Activated CD4-positive, CD25-positive, alpha-beta regulatory T cell (primary cell): ENCODE measurements around the gene ST3GAL5.

Experiments used
- DNase-seq, 4 experiments: peaks; one replicate each; lab custom pipeline; 2025; lab: John Stamatoyannopoulos, UW

The ST3GAL5 gene

DNA sequence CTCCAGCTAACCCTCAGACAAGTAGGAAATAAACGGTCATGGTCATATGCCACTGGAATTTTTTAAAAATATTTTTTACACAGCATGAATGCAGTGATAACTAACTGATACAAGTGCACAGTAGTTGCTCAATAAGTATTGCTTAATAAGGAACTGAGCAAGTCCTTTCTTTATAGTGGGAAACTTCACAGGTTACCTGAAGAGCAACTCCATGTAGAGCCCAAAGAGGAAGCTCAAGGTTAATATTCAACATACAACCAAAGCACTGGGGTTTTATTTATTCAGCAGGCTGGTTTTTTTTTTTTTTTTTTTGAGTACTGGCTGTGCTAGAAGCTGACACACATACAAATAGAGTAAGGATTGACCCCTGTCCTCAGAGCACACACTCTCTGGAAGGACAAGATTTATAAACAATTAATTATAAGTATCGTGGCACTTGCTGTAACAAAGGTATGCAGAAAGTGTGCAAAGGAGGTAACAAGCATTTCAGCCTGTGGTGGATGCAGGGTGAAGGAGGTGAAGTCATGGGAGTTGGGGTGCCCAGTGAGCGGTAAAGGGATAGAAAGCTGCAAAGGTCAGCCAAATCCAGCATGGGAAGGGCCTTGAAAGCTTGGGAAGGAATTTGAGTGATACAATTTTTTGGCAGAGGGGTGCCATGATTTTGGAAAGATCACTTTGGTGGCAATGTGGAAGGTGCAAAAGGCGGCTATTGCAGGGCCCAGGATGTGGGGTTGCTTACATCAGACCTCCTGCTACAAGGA, 82.3 kb downstream of the ST3GAL5 start:
- no peak for DNase-seq

- DNase-seq, result no peak
Observed at GRCh38 chr2:85804583-85804982, 84.2 kb downstream of the ST3GAL5 start.

GRCh38 chr2:85803704-85804425, 84.9 kb downstream of the ST3GAL5 start:
- no peak for DNase-seq

DNA sequence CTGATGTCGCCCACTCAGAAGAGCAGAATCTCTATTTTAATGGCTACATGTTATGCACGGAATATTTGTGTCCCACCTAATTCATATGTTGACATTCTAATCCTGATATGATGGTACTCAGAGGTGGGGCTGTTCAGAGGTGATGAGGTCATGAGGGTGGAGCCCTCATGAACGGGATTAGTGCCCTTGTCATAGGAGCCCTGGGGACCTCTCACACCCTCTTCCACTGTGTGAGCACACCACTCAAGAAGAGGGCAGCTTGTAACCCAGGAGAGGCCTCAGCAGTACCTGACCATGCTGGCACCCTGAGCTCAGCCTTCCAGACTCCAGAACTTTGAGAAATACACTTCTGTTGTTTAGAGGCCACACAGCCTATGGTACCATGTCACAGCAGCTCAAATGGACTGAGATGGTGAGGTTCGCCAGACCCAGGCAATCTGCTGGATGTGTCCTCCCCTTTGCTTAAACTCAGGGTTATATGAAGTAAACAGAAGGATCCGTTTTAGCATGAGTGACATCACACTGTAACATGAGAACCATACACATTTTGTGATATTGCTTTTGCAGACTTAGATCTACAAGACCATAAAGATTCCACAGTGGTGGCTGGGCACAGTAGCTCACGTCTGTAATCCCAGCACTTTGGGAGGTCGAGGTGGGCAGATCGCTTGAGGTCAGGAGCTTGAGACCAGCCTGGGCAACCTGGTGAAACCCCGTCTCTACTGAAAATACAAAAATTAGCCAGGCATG, 86.3 kb downstream of the ST3GAL5 start:
- no peak for DNase-seq

DNA sequence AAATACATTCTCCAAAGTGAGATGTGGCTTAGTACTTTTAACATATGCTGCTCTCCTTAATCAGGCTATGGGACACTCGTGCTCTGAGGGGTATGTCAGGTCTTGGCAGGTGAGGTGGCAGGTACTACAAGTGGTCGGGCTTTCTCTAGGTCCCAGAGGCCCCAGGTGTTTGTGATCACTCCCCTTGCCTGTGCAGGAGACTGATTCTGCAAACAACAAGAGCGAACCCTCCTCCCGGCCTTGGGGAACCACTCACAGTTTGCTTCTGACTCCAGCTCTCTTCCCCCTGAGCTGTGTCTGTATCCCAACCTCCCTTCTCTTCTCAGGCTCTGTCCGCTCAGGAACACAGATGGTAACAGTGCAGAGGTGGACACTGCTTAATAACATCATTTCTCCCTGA, 86.9 kb downstream of the ST3GAL5 start:
- DNase-seq, result no peak

DNA sequence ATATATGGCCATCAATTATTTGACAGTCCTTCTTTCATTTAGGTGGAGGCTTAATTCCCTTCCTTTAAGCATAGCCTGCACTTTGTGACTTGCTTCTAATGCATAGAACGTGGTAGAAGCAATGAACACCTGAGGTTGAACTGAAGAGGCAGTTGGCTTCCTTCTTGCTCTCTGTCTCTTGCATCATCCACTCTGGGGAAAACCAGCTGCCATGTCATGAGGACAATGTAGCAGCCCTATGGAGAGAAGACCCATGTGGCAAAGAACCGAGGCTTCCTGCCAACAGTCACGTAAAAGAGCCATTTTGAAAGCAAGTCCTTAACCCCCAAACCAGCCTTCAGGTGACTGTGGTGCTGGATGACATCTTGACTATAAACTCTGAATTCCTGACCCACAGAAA, 88.2 kb downstream of the ST3GAL5 start:
- no peak for DNase-seq

GRCh38 chr2:85799215-85799956, 89.4 kb downstream of the ST3GAL5 start:
- no peak for DNase-seq

DNA sequence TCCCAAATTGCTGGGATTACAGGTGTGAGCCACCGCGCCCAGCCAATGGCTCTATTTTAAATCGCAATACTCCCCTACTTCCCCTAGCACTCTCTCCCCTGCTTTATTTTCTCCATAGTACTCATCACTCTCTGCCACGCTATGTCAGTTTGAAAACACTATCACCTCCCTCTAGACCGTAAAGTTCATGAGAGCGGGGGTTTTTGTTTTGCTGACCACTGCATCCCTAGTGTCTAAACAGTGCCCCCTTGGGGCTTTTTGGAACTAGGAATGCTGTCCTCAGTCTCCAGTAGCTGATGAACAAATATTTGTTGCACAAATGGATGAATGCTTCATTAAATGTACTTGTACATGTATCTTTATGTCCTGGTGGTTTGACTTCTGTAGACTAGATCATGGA, 90.9 kb downstream of the ST3GAL5 start:
- DNase-seq, result no peak

GRCh38 chr2:85797263-85797660, 91.5 kb downstream of the ST3GAL5 start:
- no peak for DNase-seq

GRCh38 chr2:85796341-85797262, 92.2 kb downstream of the ST3GAL5 start:
- no peak for DNase-seq

DNA sequence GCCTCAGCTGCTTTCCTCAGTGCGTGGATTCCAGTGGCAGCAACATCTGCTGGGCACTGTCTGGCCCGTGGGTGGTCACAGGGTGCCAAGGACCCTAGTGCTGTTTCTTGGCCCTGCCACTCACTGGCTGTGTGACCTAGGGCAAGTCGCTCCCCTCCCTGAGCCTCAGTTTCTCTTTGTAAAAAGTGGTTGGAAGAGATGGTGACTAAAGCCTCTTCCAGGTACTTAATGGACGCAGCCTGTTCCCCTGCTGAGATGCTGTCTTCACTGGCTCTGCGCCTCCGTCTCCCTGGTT, 92.8 kb downstream of the ST3GAL5 start:
- DNase-seq, result no peak

DNA sequence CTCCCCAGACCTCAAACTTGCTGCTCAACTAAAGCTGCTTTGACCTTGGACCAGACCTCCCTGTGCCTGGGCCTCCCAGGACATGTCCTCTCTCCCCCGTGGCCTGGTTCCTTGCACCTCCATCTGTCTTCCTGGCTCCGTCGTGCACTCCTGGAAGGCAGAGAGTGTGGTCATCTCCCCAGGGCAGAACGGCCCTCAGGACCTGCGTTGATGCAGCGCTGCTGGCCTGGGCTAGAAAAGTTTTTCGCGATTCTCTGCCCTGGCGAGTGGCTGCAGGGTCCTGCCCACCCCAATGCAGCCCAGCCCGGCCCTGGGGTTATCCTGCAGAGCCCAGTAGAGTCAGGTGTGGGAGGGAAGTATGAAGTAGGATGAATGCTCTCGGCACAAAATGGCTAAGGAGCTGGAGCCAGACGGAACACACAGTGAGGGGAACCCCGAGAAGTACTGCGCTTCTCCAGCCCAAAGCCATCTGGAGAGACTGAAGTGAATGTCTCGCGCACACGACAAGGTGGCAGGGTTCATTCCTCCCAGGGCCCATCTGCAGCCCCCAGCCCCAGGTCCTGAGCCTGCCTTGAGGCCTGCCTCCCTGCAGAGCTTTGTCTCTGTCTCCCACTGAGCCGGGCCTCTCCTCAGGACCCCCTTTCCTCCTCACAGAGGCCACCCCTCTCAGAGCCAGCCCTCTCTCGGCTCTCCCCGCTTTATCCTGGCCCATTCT, 93.3 kb downstream of the ST3GAL5 start:
- DNase-seq, result no peak

GRCh38 chr2:85794491-85795121, 94.2 kb downstream of the ST3GAL5 start:
- DNase-seq, result no peak

GRCh38 chr2:85794038-85794441, 94.8 kb downstream of the ST3GAL5 start:
- DNase-seq, result no peak

- no peak for DNase-seq
Observed at GRCh38 chr2:85793584-85793983, 95.2 kb downstream of the ST3GAL5 start.

DNA sequence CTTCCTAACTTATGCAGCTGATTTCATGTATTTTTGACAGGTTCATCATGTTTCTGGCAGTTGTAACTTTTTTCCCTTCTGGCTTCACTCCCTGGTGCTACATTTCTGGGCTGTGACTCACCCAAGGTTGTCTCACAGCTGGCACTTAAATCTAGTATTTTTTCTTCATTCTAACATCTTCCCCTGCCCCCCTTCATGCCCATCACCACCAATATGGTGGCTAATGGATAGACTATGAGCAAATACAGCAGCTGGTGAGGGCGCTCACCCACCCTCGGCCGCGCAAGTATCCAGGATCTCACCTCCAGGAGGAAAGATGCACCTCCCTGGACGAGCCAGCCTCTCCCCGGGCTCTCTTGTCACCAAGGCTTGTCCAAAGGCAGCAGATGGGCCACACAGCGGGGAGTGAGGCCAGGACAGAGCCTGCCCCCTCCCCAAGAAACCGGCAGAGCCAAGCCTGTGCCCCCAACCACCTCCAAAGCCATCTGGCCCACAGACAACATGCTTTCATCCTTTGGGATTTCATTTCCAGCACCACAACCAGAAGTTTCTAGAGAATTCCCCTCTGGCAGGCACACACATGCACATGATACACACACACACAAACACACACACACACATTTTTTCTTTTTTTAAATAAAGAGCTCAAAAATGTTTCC, 95.9 kb downstream of the ST3GAL5 start:
- DNase-seq, result no peak

GRCh38 chr2:85791704-85792565, 96.9 kb downstream of the ST3GAL5 start:
- no peak for DNase-seq

- no peak for DNase-seq
Observed at GRCh38 chr2:85790499-85791188, 98.1 kb downstream of the ST3GAL5 start.
